Stimulated activated CD4-positive, alpha-beta T cell treated with anti-CD3 and anti-CD28 coated beads, TNF-alpha, amount 100 ng/mL, for 1 hour (primary cell): Measurements from ENCODE around the gene OLA1.
"Not testable (repeated sequence)": the region's sequence is repeated elsewhere in the genome, so short reads cannot be mapped to it uniquely, and the experiment has no call there.

ENCODE experiments used
- DNase-seq, 3 donors: peaks; one replicate each; pipeline ENCODE4 v3.0.0-alpha.2; 2020; ENCODE audit warnings: low read depth in 3 of 3, low spot score in 1 of 3

Gene OLA1

GRCh38 chr2:174248187-174248997 lies at the start of gene OLA1:
OLA1 (minus strand) TSS chr2:174248532; CDS start chr2:174246815, 1,717 bp downstream.
- peak; percentile 80 to 95 (median 89) for DNase-seq

GRCh38 chr2:174292908-174293307 lies 44.6 kb upstream of the OLA1 start:
- DNase-seq: no peak

GRCh38 chr2:174286172-174286571 lies 37.8 kb upstream of the OLA1 start:
- DNase-seq: no peak

- no peak for DNase-seq
Measured at GRCh38 chr2:174282441-174282840, 34.1 kb upstream of the OLA1 start.

- DNase-seq: no peak
Measured at GRCh38 chr2:174281736-174282135, 33.4 kb upstream of the OLA1 start.

- DNase-seq: no peak
Measured at GRCh38 chr2:174280596-174280995, 32.3 kb upstream of the OLA1 start.

GRCh38 chr2:174270263-174270662 lies 21.9 kb upstream of the OLA1 start:
- DNase-seq: not testable (repeated sequence)

- DNase-seq: no peak
Measured at GRCh38 chr2:174266288-174266687, 18.0 kb upstream of the OLA1 start.

GRCh38 chr2:174263997-174264396 lies 15.7 kb upstream of the OLA1 start:
- no peak for DNase-seq

GRCh38 chr2:174259981-174260380 lies 11.6 kb upstream of the OLA1 start:
- DNase-seq: no peak

GRCh38 chr2:174254267-174254666 lies 5.9 kb upstream of the OLA1 start:
- no peak for DNase-seq

- DNase-seq: no peak
Measured at GRCh38 chr2:174248998-174249592, 763 bp upstream of the OLA1 start.

GRCh38 chr2:174247474-174248186 lies 702 bp downstream of the OLA1 start:
- DNase-seq: no peak

- DNase-seq: no peak
Measured at GRCh38 chr2:174246944-174247381, 1.4 kb downstream of the OLA1 start.

- DNase-seq: not testable (repeated sequence)
Measured at GRCh38 chr2:174245628-174246027, 2.7 kb downstream of the OLA1 start.

GRCh38 chr2:174245065-174245464 lies 3.3 kb downstream of the OLA1 start:
- no peak for DNase-seq

- no peak for DNase-seq
Measured at GRCh38 chr2:174243812-174244211, 4.5 kb downstream of the OLA1 start.

- DNase-seq: no peak
Measured at GRCh38 chr2:174240097-174240496, 8.2 kb downstream of the OLA1 start.

GRCh38 chr2:174236429-174236828 lies 11.9 kb downstream of the OLA1 start:
- DNase-seq: no peak

GRCh38 chr2:174235680-174236079 lies 12.7 kb downstream of the OLA1 start:
- DNase-seq: no peak

- no peak for DNase-seq
Measured at GRCh38 chr2:174233771-174234275, 14.5 kb downstream of the OLA1 start.

GRCh38 chr2:174227748-174228147 lies 20.6 kb downstream of the OLA1 start:
- DNase-seq: no peak
